Superior temporal gyrus (tissue), 1 donor: ENCODE data around the gene FIP1L1.

ENCODE experiments used
- DNase-seq: peaks from one replicate; pipeline ENCODE4 v3.0.0-alpha.2; 2016; ENCODE audit errors: extremely low spot score

FIP1L1 gene

DNA sequence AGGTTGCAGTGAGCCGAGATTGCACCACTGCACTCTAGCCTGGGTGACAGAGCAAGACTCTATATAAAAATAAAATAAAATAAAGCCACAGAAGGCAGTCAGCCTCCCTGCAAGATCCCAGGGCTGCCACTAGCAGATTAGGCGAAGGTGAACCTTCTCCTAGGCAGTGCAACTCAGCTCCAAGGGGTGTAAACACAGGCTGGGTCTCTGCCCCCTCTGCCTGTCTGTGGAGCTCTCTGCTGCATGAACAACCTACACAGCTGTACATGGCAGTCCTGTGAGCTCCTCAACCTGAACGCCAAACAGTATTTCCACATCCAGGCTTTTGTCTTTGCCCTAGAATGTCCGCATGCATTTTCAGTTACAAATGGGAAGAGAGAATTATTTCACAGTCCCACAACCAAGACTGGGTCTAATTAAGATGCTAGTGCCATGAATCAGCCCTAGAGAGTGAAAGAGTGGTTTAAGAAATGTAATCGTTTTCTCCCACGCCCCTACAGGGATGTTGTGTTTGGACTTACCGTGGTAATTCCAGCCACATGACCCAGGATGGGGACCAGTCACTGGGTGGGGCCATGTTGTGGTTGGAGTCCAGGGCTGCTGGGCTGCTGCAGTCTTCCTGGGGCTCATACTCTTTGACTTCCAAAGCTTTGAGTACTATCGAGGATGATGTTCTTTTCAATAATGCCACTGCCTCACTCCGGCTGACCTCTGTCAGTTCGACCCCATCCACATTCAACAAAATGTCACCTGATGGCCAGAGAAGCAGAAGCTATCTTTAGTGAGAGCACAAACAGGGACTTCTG, 99.0 kb downstream of the FIP1L1 start:
- no peak for DNase-seq

DNA sequence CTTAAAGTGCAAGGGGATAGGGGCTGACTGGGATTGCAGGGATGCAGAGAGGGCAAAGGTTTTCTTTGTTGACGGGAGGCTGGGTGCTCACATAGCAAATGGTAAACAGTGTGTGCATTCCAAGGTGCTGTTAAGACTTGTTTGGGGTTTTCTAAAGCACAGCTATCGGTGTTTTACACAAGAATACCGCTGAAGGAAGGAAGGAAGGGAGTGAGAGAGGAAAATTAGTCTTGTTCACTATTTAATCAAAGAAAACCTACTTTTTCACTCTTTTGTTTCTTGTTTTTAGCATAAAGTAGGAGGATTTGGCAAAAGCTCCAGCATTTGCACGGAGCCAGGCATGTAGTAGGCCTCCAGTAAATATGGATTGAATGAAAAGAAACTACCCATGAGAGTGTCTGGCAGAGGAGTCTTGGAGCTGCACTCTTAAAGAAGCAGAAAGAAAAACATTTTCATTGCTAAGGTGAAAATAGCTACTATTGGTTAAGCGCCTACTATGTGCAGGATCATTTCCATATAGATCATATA, 99.7 kb downstream of the FIP1L1 start:
- no peak for DNase-seq

DNA sequence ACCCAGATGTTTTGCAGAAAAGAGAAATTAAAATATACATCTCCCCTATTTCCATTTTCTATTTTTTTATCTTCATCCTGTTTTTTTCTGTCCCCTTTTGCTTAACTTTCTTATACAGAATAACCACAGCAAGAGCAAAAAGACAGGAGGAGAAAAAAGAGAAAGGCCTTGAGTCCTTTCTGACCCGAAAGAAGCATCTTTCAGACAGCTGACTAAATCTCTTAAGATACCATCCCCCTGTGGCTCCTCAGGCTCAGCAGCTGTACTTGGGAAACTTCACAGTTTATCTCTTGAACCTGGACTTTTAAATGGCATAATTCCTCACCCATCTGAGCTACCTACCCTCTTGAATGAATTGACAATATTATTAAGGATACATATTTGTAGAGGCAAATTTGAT, 100.2 kb downstream of the FIP1L1 start:
- DNase-seq, result no peak

DNA sequence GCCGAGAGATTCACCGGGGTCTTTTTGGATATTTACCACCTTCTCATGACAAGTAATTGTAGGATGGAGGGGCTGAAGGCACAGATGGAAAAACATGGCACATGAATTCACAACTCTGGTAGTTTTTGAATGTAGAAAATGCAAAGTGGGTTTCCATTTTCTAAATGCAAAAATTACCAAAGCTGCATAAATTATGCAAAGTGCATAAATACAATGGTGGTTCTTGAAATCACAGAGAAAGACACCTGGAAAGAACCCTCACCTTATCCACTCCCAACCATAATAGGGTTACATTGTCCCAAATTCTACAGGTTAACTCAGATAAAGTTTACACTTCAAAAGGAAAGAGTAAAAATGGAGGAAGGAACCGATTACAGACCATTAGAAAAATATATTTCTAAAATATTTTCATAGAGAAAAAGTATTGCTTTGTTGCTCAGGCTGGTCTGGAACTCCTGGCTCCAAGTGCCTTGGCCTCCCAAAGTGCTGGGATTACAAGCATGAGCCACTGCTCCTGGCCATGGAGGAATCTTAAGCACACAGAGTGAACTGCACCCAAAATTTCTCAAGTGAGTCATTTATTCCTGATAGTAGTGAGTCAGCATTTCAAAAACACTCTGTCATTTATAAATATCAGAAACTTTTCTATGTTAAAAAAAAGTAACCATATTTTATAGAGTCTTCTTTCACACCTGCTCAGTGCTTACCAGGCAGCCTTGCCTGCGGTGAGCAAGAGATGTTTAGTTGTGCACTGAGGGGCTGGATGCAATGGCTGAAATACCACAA, 101.4 kb downstream of the FIP1L1 start:
- DNase-seq, result no peak

DNA sequence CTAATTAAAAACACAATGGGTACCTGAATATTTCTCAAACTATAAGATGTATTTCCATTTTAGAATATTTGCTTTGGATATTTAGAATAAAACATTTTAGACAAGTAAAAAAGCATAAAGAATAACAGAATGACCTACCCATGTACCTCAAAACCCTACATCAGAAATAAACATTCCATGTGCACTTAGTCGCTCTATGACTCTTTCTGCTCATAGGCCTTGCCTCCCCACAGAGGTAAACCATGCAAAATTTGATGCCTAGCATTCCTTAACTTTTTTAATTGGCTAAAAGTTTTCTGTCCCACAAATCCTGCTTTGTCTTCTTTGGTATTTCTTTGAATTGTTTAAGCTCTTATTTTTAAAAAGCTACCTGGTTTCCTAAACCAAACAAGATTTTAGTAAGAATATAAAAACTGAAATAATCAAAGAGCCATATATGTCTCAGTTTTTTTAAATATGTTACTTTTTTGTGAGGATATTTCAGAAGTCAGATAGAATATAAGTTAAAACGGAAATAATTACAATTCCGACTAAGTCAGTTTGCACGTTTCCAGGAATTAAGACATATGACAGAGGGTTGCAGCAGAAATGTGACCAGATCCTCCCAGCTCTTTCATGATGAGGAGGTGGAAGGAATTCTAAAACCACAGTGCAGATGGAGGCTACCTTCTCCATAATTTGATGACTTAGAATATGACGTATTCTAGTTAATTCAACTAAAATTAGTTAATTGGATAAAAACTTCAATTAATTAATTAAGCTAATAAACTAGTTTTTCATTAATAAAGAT, 102.5 kb downstream of the FIP1L1 start:
- no peak for DNase-seq

DNA sequence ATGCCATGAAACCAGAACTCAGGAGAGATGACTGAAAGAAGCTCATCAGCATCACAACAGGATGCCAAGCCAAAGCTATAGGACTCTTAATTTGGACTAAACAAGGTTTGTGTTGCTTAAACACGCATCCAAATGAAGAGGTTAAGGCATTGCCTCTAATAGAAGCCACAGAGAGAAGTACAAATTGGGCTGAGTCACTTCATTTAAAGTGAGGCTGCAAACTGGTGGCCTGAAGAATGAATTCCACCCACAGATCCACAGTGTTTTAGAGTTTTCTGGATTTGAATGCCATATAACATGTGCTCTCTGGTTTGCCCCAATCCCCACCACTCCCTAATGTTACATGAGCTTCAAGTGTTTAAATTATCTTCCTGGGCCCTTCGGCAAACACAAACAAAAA, 103.5 kb downstream of the FIP1L1 start:
- no peak for DNase-seq

DNA sequence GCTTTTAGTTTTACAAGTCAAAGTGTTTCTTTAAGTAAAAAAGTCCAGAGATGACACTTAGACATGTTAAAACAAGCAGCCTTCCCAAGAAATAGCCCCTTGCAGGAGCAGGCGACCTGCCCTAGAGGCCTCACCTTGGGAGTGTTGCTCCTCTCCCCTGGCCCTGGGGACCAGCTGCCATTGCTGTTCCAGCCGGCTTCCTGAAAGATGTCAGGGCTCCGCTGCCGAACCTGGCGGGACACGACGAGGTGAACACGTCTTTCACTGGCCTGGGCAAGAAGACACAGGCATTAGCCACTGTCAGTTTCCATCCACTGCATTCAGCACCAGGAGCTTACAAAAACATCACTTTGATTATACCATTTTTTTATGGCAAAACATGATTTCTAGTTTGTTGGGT, 104.1 kb downstream of the FIP1L1 start:
- no peak for DNase-seq

DNA sequence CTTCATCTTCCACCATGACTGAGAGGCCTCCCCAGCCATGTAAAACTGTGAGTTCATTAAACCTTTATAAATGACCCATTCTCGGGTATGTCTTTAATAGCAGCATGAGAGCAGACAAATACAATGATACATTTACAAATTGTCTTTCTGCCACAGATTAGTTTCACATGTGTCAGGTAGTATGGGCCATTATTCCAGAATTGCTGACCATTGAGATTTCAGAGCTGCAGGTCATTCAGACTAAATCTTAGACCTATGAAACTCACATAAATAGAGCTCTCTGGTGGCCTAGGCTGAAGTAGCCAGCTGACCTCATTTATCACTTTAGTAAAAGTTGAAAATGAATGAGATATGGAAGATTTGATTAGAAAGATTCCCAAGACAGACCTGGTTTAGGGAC, 105.8 kb downstream of the FIP1L1 start:
- DNase-seq, result no peak

DNA sequence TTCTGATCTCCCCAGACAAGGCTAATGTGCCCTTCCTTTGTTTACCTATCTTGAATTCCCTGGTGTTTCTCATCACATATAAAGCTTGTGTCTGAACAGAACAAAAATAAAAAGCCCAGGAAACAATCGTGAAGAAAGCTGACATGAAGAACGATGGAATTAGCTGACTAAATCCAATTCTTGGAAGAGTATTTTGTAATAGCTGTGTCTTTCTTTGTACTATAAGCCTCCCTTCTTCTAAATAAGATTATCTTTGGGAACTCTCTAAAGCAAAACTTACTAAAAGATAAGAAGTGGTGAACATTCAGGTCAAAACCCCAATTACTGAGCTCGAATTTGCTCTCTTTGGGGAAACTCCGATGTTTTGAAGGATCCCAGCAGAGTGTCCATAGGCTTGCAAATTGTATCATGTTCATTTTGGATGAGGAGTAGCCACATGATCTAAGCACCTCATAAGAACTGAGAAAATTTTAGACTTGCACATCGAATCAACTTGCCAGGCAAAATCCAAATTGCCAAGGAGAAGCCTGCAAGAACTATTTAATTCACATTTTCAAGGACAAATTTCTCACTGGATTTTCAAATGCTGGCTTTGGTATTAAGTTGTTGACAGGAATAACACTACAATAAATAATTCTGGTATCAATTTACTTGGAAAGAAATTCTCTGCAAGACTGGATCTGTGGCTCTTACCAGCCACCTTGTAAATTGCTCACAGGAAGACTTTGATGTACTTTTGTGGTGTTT, 107.6 kb downstream of the FIP1L1 start:
- DNase-seq, result no peak

DNA sequence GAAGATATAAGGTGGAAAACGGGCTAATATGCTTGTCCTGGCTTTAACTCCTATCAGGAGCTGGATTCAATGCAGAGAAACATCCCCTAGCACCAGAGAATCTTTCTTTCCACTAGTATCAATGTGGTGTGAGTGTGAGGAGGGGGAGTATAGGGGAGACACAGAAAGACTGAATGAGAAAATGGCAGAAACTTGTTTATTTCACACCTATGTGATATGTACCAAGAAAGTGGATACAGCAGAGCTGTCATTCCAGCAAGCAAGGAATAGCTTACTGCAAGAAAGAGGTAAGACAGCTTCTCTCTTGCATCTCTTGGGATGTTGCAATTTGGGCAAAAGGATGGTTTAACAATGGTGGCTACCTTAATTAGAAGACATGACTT, 108.2 kb downstream of the FIP1L1 start:
- DNase-seq, result no peak

DNA sequence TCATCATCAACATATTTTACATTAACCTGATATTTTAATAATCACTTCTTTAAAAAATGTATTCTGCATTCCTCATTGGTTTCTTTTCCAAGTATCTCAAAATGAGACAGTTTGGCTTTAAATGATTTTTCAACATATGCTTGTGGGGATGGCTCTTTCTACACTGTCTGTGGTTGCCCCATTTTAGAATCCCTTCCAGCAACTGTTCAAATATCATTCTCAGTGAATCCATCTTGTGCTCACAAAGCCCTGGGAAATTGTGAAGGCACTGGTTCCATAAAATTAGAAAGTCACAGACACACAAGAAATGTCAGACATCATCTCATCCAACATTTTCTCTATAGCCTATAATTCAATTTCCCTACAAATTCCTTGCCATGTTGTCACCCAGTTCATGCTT, 110.3 kb downstream of the FIP1L1 start:
- no peak for DNase-seq

DNA sequence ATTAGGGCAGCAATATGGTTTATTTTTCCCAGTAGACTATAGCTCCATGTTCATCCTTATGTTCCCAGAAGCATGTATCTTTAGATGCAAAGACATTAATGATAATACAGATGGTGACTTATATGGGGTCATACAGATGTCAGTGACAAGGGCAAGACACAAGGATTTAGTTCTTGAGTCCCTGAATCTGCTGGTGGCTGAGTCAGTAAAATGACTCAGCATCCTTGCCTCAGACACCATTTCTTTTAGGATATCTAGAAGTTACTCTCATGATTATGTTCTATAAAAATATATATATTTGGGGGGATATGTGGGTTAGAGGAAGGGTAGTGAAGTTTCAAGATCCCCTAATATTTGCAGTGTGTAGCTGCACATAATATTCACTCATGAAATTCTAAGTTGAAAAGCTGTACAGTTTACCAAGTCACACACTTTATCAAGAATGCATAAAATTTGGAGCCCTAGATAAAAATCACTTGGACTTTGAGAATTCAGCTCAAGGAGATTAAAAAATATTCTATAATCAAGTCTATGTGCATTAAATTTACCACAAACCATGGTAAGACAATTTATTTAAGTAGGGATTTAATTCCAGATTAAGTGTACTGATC, 111.9 kb downstream of the FIP1L1 start:
- DNase-seq, result no peak

DNA sequence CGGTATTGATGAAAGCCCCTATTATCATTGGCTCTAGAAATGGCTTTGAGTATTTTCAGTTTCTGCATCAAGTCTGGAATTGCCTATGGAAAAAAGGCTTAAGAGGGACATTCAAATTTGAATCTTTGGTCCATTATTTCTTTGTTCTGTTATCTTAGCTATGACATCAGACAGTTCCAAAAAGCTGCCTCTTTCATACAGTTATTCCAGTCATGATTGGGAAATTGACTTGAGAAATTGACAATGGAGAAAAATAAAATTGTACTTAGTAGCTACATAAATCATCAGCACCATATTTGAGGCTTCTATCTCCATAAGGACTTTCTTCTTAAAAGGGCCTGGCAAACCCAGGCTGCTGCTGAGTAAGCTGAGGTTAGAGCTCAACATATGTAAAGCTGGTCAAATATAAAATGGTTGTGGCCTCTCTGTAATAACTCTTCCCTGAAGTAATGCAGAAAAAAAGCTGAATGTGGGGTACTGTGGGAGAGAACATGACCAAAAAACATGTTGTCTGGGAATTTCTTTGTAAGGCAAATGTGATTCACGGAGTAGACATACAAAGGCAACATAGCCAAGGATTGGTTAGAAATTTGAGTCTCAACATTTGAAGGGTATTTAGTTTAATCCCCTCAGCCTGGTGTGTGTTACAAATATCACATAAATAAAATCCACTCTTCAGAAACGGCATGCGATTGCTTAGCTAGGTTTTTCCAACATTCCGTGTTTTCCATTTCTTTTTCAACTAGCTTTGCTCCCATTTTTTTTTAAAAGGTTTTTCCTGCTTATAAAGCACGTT, 112.9 kb downstream of the FIP1L1 start:
- no peak for DNase-seq

DNA sequence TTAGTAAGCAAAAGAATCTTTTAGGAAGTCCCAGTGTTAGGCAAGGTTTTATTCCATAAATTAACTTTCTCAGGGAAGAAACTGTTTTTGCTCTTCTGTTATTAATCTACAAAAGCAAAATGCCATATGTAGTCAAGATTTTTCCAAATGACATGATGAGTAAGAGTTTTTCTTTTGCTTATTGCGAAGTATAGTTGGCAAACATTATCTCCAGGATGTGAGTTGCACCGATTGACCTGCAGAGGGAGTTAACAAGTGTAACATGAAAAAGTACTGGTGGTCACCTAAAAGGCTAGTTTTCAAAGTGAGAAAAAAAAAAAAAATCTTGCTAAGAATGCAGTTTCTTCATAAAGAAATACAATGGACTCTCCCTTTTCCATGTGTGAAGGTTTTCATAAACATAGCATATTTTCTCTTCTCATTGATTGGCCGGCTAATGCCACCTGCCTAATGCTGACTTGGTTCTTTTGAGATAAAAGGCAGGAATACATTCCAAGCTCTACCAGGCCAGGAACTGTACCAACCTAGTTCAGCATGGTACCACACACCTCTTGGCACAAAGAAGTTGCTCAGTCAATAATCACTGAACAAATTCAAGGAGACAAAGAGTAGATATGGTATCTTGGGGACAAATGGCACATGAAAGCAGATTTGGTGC, 113.7 kb downstream of the FIP1L1 start:
- DNase-seq, result peak; percentile 47

DNA sequence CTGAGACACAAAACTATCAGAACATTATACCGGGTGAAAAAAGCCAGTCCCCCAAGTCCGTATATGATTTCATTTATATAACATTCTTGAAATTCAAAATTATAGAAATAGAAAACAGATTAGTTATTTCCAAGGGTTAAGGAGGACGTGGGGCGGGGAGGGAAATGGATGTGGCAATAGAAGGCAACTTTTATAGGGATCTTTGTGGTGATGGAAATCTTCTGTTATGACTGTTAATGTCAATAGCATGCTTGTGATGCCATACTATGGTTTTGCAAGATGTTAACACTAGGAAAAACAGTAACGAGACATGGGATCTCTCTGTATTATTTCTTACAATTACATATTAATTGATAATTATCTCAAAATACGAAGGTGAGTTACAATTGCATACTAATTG, 117.4 kb downstream of the FIP1L1 start:
- no peak for DNase-seq

DNA sequence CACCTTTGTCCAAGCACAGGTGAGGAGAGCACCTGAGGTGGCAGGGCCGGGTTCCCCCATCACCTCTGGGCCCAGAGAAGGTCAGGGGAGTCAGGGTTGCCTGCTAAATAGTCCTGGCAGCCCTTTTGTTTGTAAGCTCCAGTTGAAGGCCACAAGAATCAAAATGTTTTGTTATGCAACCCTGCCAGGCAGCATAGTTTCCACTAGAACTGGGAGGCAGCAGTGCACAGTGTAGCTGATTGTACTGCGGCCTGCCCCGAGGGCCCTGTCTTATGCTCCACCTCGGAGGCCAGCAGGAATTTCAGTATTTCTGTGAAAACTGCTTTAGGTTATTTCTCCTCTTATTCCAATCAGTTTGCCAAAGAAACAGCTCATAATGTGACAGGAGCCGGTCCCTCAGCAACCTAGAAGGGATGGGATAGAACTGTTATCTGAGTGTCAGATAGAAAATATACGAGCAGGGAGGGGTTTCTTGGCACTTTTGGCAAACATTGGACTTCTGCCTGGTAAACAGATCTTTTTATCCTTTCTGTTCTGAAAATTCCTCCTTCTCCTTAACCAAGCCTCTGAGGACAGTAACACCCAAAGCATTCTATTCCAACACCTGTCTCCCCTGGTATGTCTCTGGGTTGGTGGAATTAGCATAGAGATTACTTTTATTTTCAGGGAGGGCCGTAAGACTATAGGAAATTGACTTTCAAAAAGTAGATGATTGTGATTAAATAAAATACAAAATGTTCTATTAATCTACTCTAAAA, 120.2 kb downstream of the FIP1L1 start:
- DNase-seq, result no peak

DNA sequence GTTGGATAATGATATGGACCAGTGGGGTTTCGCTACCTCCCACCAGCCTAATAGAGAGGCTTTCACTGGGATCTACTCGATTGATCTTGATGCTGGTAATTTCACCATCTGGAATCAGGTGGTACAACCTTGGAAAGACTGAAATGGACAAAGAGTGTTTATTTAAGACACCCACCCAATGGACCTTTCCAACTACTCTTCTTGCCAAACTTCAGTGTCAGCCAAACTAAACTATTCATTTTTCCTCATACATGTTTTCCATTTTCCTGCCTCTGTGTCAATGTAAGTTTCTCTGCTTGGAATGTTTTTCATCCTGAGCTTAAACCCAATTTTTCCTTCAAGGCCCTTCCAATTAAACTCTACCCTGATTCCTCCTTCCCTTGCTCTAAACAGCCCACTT, 121.3 kb downstream of the FIP1L1 start:
- no peak for DNase-seq

DNA sequence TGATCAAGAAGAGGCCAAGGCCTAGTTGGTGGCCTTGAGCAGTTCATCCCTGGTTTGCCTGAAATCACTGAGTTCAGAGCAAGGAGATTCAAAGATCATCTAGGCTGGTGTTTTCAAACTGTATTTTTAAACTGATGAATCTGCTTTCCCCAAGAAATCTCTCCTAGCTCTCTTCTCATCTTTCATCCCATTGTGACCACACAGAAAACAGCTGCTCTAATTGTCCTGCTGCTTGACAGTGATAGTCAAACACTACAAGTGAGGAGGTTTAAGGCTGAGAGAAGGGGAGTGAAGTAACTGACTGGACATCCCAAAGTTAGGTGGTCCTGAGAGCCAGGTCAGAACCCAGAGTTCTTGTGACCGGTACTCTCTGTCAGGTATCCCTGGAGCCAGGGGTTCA, 122.3 kb downstream of the FIP1L1 start:
- DNase-seq, result no peak

DNA sequence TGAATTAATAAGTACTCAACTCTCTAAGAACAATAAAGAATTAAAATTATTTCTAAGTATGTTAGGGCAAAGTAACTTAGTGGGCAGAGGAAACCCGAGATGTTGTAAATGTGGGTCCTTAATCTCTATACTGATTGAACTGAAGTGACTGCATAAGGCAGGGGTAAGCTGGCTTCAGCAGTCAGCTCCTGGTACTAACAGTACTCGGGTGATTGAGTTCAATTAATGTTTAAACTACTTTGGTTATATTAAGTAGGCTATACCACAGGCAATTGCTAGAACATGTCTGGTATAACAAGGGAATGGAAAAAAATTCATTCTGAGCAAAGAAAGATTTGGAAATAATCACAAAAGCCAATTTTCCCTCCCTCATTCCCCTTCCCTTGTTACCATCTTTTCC, 123.1 kb downstream of the FIP1L1 start:
- DNase-seq, result no peak
